Mammary epithelial cell (primary cell): ENCODE data around the gene PPP2R2B.

Experiments used
- EZH2 ChIP-seq: IDR thresholded peaks from 2 replicates; pipeline ENCODE4 v1.6.1; 2012; ENCODE audit warnings: low read length, inconsistent platforms, borderline replicate concordance
- TF ChIP-seq, protein P1 (sequence below), 2 donors: IDR thresholded peaks in 1 of 2; conservative IDR thresholded peaks in 1 of 2; 2 replicates each; pipeline ENCODE4 v1.5.1; 2011 to 2012; ENCODE audit warnings: inconsistent platforms in 2 of 2, low read length in 2 of 2, mild to moderate bottlenecking in 2 of 2, control low read depth in 1 of 2, low read depth in 1 of 2; ENCODE audit not compliant: insufficient read depth in 1 of 2; ENCODE audit errors: extremely low read depth in 1 of 2

- TF ChIP-seq, protein P1, sequence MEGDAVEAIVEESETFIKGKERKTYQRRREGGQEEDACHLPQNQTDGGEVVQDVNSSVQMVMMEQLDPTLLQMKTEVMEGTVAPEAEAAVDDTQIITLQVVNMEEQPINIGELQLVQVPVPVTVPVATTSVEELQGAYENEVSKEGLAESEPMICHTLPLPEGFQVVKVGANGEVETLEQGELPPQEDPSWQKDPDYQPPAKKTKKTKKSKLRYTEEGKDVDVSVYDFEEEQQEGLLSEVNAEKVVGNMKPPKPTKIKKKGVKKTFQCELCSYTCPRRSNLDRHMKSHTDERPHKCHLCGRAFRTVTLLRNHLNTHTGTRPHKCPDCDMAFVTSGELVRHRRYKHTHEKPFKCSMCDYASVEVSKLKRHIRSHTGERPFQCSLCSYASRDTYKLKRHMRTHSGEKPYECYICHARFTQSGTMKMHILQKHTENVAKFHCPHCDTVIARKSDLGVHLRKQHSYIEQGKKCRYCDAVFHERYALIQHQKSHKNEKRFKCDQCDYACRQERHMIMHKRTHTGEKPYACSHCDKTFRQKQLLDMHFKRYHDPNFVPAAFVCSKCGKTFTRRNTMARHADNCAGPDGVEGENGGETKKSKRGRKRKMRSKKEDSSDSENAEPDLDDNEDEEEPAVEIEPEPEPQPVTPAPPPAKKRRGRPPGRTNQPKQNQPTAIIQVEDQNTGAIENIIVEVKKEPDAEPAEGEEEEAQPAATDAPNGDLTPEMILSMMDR (conservative IDR thresholded peaks at IDR 0.05 in 1 of 2, IDR thresholded peaks at IDR 0.05 in 1 of 2; ENCODE audit: extremely low read depth in 1 of 2, insufficient read depth in 1 of 2, low read depth in 1 of 2, low read length in 2 of 2) = no peak
- no peak for TF ChIP-seq EZH2
Measured at GRCh38 chr5:146561711-146562110, 316.8 kb downstream of the PPP2R2B start.
